Measurements from ENCODE around the gene WDR89.
"Not testable (repeated sequence)": the region's sequence is repeated elsewhere in the genome, so short reads cannot be mapped to it uniquely, and the experiment has no call there.

DNA sequence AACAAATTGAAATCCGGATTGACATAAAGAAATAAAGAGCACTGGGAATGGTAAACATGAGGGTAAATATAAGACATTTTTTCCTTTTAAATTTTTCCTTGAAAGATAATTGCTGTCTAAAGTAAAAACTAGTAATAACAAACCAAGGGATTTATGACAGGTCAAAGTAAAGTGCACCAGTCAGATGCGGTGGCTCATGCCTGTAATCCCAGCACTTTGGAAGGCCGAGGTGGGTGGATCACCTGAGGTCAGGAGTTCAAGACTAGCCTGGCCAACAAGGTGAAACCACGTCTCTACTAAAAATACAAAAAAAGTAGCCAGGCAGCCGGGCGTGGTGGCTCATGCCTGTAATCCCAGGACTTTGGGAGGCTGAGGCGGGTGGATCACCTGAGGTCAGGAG lies 19.7 kb downstream of the WDR89 start:
- TF ChIP-seq ZFP30 (CRISPR knock-in tag; IDR thresholded peaks at IDR 0.05); ZNF565 (CRISPR knock-in tag; conservative IDR thresholded peaks at IDR 0.05; ENCODE audit: low read depth); TCF4 (CRISPR knock-in tag; IDR thresholded peaks at IDR 0.05; ENCODE audit: borderline replicate concordance); ZFP3 (CRISPR knock-in tag; IDR thresholded peaks at IDR 0.05); BACH2 (CRISPR knock-in tag; IDR thresholded peaks at IDR 0.05; ENCODE audit: borderline replicate concordance); ARNTL (CRISPR knock-in tag; IDR thresholded peaks at IDR 0.05; ENCODE audit: borderline replicate concordance, low read depth); ZNF70 (CRISPR knock-in tag; IDR thresholded peaks at IDR 0.05); SNAI2 (CRISPR knock-in tag; IDR thresholded peaks at IDR 0.05): not testable (repeated sequence)
- TF ChIP-seq, protein P1, sequence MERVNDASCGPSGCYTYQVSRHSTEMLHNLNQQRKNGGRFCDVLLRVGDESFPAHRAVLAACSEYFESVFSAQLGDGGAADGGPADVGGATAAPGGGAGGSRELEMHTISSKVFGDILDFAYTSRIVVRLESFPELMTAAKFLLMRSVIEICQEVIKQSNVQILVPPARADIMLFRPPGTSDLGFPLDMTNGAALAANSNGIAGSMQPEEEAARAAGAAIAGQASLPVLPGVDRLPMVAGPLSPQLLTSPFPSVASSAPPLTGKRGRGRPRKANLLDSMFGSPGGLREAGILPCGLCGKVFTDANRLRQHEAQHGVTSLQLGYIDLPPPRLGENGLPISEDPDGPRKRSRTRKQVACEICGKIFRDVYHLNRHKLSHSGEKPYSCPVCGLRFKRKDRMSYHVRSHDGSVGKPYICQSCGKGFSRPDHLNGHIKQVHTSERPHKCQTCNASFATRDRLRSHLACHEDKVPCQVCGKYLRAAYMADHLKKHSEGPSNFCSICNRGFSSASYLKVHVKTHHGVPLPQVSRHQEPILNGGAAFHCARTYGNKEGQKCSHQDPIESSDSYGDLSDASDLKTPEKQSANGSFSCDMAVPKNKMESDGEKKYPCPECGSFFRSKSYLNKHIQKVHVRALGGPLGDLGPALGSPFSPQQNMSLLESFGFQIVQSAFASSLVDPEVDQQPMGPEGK (CRISPR knock-in tag; IDR thresholded peaks at IDR 0.05; ENCODE audit: borderline replicate concordance): not testable (repeated sequence)
- TF ChIP-seq, protein P2, sequence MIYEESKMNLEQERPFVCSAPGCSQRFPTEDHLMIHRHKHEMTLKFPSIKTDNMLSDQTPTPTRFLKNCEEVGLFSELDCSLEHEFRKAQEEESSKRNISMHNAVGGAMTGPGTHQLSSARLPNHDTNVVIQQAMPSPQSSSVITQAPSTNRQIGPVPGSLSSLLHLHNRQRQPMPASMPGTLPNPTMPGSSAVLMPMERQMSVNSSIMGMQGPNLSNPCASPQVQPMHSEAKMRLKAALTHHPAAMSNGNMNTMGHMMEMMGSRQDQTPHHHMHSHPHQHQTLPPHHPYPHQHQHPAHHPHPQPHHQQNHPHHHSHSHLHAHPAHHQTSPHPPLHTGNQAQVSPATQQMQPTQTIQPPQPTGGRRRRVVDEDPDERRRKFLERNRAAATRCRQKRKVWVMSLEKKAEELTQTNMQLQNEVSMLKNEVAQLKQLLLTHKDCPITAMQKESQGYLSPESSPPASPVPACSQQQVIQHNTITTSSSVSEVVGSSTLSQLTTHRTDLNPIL (CRISPR knock-in tag; IDR thresholded peaks at IDR 0.05; ENCODE audit: low read depth): not testable (repeated sequence)
